Fibroblast of peridontal ligament (primary cell): ENCODE data around the gene TBXA2R.
"Not testable (repeated sequence)": the region's sequence is repeated elsewhere in the genome, so short reads cannot be mapped to it uniquely, and the experiment has no call there.

Source experiments
- DNase-seq: peaks from one replicate; pipeline ENCODE4 v3.0.0-alpha.2; 2010; ENCODE audit errors: extremely low read depth

TBXA2R gene

DNA sequence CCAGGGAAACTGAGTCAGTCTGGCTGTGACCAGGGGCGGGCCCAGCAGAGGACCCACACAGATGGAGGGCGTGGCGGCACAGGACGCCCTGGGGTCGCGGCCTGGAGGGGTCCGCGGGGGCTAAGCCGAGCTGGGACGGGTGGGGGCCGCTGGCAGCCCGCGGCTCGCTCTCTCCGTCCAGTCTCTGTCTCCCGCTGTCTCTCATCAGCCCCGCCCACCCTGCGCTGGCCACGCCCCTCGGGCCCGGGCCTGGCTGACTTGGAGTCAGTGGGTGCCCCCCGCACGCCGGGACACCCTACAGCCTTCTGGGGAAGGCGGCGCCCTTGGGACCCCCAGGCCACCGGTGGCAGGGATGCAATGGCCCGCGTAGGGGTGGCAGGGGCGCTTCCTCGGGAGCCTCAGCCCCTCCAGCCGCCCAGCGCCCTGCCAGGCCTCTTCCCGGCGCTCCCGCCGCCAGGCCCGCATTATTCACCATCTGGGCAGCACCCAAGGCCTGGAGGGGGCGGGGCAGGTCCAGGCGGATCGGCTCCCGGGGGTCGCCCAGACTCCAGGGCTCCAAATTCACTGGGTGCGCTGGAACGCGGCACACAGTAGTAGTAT lies at the start of gene TBXA2R:
TSS of gene TBXA2R (minus strand) at position 186 of the 600 bp plus-strand sequence. CDS start 6,241 bp downstream, outside the sequence.
- DNase-seq, result peak; percentile 46

DNA sequence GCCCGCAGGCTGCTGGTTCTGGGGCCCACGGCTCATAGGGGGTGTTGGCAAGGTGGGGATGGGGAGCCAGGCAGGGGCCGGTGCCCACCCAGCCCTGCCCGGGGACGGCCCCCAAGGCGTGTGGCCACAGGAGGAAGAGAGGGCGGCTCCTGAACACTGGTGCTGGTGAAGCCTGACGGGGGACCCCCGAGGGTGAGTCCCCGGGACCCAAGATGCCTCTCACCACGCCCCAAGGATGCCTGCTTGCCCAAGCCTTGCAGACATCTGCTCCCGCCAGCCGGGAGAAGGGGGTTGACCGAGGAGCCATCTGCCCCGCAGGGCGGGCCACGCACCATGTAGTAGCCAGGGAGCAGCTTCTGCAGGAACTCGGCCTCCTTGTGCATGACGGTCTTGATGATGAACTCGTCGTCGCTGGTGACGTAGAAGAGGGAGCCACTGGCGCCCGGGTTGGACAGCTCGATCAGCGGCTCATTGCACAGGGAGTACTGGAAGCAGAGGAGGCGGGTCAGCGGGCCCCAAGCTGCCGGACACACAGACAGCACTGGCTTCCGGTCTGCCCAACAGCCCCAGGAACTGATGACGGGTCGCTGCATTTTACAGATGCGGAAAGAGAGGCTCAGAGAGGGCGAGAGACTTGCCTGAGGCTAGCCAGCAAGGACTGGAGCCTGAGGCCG lies 49.5 kb upstream of the TBXA2R start:
- DNase-seq, result no peak

DNA sequence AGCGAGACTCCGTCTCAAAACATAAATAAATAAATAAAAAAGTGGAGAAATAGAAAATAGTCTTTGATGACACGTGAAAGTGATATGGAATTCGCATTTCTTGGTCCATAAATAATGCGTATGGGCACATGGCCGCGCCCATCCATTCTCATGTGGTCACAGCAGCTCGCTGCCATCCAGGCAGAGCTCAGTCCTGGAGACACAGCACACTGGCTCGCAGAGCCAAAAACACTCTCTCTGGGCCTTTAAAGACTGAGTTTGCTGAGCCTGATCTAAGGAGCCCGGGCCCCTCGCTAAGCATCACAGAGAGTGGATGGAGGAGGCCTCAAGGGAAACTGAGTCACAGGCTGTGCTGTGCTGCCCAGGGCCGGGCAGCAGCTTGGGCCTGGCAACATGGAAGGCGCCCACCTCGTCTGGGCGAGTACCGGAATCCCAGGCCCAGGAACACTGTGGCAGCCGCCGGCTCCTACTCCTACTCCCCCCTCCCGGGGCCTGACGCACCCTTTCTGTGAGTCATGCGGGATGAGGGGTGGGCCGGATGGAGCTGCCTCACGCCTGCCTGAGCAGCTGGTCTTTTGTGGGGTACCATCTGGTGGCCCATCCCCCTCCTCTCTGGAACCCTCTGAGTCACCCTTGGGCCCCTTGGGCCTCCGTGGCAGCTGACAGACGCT lies 48.9 kb upstream of the TBXA2R start:
- peak; percentile 73 for DNase-seq

DNA sequence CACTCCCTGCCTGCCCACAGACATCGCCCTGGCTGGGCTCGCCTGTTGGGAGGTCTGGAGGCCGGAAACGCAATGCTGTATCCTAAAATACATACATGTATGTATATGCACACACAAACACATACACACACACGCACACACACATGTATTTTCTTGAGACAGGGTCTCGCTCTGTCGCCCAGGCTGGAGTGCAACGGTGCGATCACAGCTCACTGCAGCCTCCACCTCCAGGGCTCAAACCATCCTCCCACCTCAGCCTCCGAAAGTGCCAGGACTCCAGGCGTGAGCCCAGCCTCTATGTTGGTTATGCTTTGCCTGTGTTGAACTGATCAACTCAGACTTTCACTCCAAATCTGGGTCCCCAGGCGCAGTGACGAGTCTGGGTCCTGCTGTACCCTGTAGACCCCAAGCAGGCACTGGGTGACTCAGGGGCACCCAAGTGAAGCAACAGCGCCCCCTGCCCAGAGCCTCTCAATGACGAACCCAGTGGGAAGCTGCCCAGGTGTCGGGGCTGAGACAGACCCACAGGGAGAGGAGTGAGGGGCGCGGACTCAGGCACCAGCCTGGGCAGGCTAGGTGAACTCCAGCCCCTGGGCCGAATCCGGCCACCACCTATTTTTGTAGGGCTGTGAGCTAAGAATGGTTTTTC lies 47.3 kb upstream of the TBXA2R start:
- DNase-seq, result no peak

DNA sequence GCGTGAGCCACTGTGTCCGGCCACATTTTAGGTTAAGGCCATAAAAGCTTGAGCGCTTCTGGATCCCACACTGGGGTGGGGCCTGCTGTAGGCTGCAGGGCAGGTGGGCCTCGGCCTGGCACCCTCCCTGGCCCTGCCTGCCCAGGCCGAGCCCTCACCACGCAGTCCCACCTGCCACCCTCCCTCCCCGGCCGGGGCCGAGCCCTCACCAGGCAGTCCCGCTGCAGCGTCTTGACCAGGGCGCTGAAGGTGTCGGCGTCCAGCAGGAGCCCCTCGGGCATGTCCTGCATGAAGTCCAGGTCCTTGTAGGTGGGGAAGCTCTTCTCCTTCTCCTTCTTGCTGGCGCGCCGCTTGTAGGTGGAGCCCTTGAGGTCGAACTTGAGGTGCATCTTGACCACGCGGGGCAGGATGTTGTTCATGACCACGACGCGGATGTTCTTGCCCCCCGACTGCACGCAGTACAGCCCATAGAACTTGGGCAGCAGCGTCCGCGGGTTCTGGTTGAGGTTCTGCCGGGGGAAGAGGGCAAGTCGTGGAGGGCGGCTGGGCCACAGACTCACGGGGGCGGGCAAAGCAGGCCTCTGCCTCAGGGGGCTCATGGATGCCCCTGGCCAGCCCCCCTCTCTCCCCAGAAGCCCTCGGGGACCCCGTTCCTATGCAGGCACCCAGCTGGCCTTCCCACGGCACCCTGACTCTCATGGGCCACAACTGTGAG lies 46.6 kb upstream of the TBXA2R start:
- no peak for DNase-seq

DNA sequence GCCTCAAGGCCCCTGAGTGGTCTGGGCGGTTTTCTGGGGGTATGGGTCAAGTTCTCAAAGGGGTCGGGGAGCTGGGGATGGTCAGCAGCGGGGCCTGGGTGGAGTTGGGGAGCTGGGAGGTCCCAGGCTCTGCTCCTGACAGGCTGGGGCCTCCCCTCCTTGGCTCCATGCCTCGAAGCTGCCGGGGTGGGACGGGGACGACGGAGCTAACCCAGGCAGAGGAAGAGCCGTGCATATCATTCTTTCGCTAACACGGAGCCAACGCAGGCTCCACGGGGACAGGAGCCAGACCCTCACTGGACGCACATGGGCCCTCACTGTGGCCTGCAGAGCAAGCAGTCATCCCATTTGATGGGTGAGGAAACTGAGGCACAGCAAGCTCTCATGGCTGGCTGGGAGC lies 45.7 kb upstream of the TBXA2R start:
- DNase-seq, result no peak

DNA sequence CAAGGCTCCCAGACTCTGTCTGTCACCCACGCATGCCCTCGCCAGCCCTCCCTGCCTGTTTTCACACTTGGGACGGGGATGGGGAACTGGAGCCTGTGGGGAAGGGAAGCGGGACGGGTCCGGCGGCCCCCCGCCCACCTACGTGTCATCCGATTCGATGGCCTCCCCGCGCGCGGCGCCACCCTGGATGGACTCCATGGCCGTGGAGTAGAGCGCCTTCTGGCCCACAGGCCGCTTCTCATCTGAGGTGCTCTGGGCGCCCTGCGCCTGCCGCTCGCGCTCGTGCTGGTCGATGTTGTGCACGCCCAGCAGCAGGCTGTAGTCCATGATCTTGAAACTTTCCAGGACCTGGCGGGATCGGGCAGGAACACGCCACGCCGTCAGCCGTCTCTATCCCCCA lies 45.0 kb upstream of the TBXA2R start:
- DNase-seq, result no peak

DNA sequence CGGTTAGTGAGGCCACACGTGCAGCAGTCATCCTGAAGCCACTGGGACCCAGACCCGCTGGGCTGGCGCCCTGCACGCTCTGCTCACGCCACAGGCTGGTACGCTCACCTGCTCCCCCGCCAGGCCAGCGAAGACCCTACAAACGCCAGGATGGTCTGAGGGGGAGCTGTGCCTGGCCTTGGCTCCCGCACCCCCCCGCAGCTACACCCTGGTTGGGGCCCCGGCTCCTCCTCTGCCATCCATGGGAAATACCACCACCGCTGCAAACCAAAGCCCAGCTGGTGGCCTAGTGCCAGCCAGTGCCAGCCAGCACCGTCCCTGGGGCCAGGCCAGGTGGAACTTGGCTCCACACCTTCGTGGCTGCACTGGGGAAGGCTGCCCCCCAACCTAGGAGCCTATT lies 43.2 kb upstream of the TBXA2R start:
- no peak for DNase-seq

DNA sequence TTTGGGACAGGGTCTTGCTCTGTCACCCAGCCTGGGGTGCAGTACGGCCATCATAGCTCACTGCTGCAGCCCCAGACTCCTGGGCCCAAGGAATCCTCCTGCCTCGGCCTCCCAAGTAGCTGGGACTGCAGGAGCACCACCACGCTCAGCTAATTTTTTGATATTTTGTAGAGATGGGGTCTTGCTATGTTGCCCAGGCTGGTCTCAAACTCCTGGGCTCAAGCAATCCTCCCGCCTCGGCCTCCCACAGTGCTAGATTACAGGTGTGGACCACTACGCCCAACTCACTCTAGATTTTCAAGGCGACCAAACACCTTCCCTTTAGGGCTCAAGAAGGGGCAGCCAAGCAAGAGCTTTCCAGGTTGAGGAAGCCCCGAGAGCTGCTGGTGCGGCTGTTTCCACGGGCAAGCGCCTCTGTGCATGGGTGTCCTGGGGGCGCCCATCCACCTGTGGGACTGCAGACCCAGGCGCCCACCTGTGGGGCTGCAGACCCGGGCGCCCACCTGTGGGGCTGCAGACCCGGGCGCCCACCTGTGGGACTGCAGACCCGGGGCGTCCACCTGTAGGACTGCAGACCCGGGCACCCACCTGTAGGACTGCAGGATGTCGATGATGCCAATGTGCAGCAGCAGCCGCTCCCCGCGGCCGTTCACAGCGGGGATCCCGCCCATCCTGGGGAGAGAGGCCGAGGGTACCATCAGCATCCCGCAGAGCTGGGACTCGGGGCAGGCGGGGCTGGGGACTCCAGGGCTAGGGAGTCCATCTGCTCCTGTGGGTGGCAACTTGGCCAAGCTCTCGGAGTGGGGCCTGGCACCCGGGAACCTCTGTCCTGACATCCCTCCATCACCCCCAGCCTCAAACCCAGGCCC lies 41.6 kb upstream of the TBXA2R start:
- no peak for DNase-seq

DNA sequence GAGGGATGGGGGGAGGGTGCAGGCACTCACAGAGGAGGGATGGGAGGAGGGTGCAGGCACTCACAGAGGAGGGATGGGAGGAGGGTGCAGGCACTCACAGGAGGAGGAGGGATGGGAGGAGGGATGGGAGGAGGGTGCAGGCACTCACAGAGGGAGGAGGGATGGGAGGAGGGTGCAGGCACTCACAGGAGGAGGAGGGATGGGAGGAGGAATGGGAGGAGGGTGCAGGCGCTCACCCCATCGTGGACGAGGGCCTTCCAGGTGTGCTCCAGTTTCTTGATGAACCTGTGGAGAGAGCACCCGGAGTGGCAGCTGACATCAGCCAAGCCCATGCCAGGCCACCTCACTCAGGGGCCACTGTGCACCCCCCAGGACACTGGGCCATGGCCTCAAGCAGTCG lies 40.4 kb upstream of the TBXA2R start:
- not testable (repeated sequence) for DNase-seq

DNA sequence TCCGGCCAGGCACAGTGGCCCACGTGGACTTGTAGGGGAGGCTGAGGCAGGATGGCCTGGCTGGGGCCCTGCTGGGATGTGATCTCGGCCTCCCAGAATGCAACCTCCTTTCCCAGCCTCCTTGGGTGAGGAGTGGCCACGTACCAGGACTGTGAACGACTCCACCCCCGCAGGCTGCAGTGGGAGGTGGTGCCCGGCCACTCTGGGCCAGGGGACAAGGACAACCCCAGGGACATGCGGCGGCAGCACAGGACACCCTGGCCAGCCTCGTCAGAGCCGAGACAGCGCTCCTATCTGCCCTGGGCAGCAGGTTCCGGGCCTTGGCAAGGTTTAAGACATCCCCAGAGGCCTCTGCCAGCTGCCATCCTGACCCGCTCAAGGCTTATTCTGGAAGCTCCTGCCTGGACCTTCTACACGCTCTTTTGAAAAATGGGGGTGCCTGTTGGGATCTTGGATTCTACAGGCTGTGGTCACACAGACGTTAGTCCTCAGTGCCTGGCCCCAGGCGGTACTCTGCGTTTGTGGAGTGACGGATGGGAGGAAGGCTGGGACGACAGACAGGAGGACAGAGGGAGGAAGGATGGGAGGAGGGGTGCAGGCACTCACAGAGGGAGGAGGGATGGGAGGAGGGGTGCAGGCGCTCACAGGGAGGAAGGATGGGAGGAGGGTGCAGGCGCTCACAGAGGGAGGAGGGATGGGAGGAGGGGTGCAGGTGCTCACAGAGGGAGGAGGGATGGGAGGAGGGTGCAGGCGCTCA lies 39.8 kb upstream of the TBXA2R start:
- no peak for DNase-seq

DNA sequence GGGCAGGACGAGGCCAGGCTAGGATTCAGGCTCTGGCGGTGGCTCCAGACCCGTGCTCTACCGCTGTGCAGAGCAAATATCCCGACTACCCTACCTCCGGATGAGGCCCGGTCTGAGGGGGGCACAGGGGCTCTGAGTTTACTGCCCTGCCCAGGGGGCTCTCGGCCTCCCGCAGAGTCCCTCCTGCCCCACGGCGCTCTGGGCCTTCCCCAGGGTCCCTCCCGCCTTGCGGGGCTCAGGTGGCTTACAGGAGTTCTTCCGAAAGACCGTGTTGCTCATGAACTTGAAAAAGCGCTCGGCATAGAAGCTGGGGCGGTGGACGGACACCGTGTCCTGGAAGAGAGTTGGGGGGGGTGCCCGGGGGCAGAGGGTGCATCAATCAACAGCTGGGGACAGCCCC lies 39.1 kb upstream of the TBXA2R start:
- DNase-seq, result no peak

DNA sequence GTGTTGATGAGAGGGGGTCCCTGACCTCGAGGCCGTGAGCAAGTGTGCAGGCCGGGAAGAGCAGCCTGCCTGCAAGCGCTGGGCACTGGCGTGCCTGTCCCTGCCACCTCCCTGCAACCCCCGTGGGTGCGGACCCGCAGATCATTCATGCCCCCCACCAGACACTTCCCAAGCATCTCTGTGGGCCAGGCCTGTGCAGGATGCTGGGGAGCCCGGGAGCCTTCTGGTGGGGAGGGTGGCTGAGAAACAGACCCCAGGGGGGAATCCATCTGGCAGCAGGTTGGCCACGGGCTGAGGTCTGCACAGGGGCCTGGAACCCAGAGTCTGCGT lies 38.4 kb upstream of the TBXA2R start:
- DNase-seq, result no peak

DNA sequence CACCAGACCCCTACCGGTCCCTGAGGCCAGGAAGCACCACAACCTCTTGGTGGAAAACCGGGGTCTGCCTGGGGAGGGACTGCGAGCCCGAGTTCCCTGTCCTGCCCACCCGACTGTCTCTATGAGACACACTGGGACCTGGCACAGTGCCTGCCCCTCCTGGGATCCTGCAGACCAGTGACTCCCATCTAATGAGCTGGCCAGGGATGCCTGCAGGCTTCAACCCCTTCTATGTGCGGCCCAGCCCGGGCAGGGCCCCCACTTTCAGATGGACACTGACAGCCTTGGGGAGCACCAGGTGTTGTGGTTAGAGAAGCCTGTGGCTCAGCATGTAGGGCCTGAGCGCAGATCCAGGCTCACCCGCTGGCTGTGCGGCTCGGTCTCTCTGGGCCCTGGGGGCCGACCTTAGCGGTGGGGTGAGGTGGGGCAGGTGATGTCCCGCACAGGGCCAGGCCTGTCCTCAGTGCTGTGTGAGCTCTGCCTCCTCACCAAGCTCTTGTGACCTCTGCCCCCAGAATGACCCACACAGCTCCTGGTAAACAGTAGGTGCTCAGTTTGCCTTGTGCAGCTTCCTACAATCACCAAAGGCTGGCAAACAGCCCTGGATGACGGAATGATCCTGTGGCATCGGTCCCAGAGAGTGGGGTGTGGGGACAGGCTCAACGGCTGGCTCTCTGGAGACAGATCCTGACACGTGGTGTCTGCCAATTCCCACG lies 37.8 kb upstream of the TBXA2R start:
- peak; percentile 9 for DNase-seq

DNA sequence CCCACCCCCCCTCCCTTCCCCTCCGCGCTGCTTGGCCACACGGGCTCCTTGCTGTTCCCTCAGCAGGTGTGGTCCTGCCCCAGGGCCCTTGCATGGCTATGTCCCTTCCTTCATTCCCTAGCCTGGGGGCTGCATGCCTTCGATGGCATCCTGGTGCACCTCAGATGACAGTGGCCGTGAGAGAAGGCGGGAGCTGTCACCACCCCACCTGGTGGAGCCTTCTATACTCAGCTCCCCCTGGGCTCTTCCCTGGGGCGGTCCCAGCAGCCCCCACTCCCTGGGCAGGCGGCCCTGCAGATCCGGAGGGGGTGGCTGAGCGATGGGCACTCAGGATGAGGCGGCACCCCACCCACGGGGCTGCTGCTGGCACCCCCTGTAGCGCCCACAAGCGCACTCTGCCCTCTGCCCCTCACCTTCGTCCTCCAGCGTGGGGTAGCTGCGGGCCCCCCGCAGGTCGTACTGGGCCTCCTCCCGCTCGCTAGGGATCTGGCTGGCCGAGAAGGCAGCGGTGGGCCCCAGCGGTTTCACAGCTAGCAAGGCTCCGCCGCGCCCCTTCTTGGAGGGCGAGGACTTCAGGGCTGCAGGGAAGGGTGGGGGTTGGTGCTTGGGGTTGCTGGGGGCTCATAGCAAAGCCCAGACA lies 37.1 kb upstream of the TBXA2R start:
- DNase-seq, result no peak

DNA sequence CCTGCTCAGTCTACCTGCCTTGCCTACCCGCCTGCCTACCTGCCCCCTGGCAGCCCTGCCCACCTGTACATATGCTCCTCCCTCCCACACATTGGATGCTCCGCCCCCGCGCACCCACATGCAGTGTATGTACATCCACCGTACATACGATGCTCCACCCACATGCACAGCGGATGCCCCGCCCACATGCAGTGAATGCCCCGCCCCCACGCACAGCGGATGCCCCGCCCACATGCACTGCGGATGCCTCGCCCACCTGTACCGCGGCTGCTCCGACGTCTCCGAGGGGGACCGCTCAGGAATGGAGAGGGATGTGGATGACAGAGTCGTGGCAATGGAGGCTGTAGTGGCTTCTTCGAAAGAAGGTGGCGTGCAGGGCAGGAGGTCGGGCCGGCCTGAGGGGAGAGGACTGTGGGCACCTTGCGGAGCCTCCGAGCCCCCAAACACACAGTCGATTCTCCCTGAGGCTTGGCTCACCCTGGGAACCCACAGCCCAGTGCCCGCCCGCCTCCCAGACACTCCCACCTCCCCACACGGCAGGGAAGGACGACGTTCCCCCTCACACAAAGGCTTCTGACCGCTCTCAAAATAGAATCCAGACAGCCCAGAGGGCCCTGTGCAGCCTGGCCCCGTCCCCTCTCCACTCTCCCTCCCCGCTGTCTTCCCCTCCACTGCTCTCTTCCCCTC lies 36.5 kb upstream of the TBXA2R start:
- no peak for DNase-seq

DNA sequence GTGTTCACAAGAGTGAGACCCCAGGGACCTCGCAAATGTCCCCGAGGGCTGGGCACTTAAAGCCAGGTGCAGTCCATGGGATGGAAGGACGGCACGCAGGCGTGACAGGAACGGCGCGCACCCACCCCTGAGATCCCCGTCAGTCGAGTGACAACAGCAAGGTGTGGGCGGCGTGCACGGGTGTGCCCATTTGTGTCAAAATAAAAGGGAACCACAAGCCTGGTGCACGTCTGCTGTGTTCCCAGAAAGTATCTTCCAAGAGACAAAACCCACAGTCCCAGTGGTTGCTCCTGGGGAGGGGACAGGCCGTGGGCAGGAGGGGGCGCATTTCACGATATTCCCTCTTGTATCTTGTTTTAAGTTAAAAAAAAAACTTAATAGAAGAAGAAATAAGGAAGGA lies 35.6 kb upstream of the TBXA2R start:
- DNase-seq, result no peak

DNA sequence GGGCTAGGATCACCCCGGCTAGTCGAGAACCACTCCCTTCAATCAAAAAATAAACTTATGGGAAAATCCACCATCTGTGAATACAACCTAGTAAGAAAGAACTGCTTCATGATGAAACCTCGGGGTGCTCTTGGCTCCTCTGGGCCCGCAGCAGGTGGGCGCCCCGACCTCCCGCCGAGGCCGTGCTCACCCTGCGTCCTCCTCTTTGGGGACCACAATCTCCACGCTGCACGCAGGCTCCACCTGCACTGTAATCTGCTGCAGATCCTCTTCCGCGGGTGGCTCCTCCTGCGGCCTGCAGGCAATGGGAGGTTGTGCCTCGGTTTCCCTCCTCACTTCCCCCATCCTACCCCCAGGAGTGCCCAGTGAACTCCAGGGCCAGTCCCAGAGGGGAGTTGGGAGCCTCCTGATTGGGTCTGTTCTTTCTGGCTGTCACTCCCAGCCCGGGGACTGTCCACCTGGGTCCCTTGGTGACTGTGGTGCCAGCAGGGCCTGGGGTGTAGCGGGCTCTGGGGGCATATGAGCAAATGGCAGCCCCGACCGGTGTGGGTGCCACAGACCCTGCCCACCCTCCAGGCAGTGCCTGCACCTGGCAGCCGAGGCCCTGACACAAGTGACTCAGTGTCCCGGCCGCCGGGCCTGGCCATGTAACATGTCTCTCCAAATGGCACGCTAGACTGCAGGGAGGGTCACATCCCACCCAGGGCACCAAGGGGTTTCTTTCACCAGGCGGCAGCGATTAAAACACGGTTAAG lies 35.0 kb upstream of the TBXA2R start:
- no peak for DNase-seq
